ENCODE results near the gene PLEKHD1.

- no peak for TF ChIP-seq CTCF (conservative IDR thresholded peaks at IDR 0.05; ENCODE audit: low read depth, low read length)
- TF ChIP-seq EZH2 (IDR thresholded peaks at IDR 0.05; ENCODE audit: low read length, unreplicated experiment), result no peak
These were observed 21.1 kb downstream of the PLEKHD1 start for GRCh38 chr14:69505338-69506240.

Data from PC-3 (cell line).